HepG2 (cell line): ENCODE measurements around the gene CADM1. TPM values are rescaled to one million over a fixed set of nuclear protein-coding genes. Genes with fewer than 3 reads are reported as not detected.
A peak's percentile ranks its signal among the peaks of the same experiment; 100 is the strongest.

Experiments used
- ATRX ChIP-seq: sonication (generic); formaldehyde crosslinking; IDR thresholded peaks from 2 replicates; pipeline ENCODE4 v1.4.0; 2020; ENCODE audit warnings: missing genetic modification reagents, borderline replicate concordance
- BCL6 ChIP-seq: IDR thresholded peaks from 2 replicates; pipeline ENCODE4 v1.6.1; 2016; ENCODE audit warnings: missing genetic modification reagents, missing compliant biosample characterization
- CBFB ChIP-seq: sonication (generic); formaldehyde crosslinking; IDR thresholded peaks from 2 replicates; pipeline ENCODE4 v1.4.0; 2020; ENCODE audit warnings: missing genetic modification reagents
- CTCF ChIP-seq: sonication (generic); formaldehyde crosslinking; IDR thresholded peaks from 2 replicates; pipeline ENCODE4 v1.5.0; 2020; ENCODE audit warnings: mild to moderate bottlenecking, missing genetic modification reagents, moderate library complexity
- DZIP1 ChIP-seq: sonication (generic); formaldehyde crosslinking; IDR thresholded peaks from 2 replicates; pipeline ENCODE4 v1.5.0; 2020; ENCODE audit warnings: mild to moderate bottlenecking, missing genetic modification reagents
- HNRNPK ChIP-seq: fragments of 200-400 bp; formaldehyde crosslinking; IDR thresholded peaks from 2 replicates; pipeline ENCODE4 v1.6.1; 2018; ENCODE audit warnings: low read length, low read depth, moderate library complexity, mild to moderate bottlenecking; ENCODE audit not compliant: poor library complexity, severe bottlenecking
- JUNB ChIP-seq: sonication (generic); formaldehyde crosslinking; IDR thresholded peaks from 2 replicates; pipeline ENCODE4 v1.8.0; 2022; ENCODE audit warnings: missing genetic modification reagents, mild to moderate bottlenecking, borderline replicate concordance
- KAT2B ChIP-seq: fragments of 150-350 bp; IDR thresholded peaks from 2 replicates; pipeline ENCODE4 v1.6.1; 2014; ENCODE audit warnings: low read depth, low read length, borderline replicate concordance
- NBN ChIP-seq: fragments of 450-650 bp; conservative IDR thresholded peaks from 2 replicates; pipeline ENCODE4 v1.6.1; 2017
- NFRKB ChIP-seq: fragments of 450-650 bp; IDR thresholded peaks from 2 replicates; pipeline ENCODE4 v1.6.1; 2017
- NR2C2 ChIP-seq: sonication (generic); formaldehyde crosslinking; IDR thresholded peaks from 2 replicates; pipeline ENCODE4 v1.4.0; 2020; ENCODE audit warnings: missing genetic modification reagents, mild to moderate bottlenecking, moderate library complexity, borderline replicate concordance
- PRMT3 ChIP-seq: sonication (generic); formaldehyde crosslinking; IDR thresholded peaks from 2 replicates; pipeline ENCODE4 v1.8.1; 2022; ENCODE audit warnings: low read depth, mild to moderate bottlenecking, moderate library complexity, missing genetic modification reagents, borderline replicate concordance
- RFXAP ChIP-seq: sonication (generic); formaldehyde crosslinking; IDR thresholded peaks from 2 replicates; pipeline ENCODE4 v1.4.0; 2020; ENCODE audit warnings: missing genetic modification reagents, borderline replicate concordance
- SIN3A ChIP-seq: IDR thresholded peaks from 2 replicates; pipeline ENCODE4 v1.6.1; 2011; ENCODE audit warnings: low read depth, mild to moderate bottlenecking, control low read depth, low read length, borderline replicate concordance
- SIX1 ChIP-seq: sonication (generic); formaldehyde crosslinking; IDR thresholded peaks from 2 replicates; pipeline ENCODE4 v1.4.0; 2020; ENCODE audit warnings: missing genetic modification reagents, borderline replicate concordance
- THAP11 ChIP-seq: IDR thresholded peaks from 2 replicates; pipeline ENCODE4 v1.6.1; 2016; ENCODE audit warnings: missing biosample characterization, missing genetic modification reagents
- TOPORS ChIP-seq: sonication (generic); formaldehyde crosslinking; IDR thresholded peaks from 2 replicates; pipeline ENCODE4 v1.8.0; 2023; ENCODE audit warnings: mild to moderate bottlenecking, missing genetic modification reagents
- U2AF2 ChIP-seq: fragments of 200-400 bp; formaldehyde crosslinking; IDR thresholded peaks from 2 replicates; pipeline ENCODE4 v1.6.1; 2017; ENCODE audit warnings: low read depth, mild to moderate bottlenecking, low read length
- ZBTB38 ChIP-seq: sonication (generic); formaldehyde crosslinking; IDR thresholded peaks from 2 replicates; pipeline ENCODE4 v1.5.1; 2020; ENCODE audit warnings: mild to moderate bottlenecking, missing genetic modification reagents
- ZMYM2 ChIP-seq: sonication (generic); formaldehyde crosslinking; IDR thresholded peaks from 2 replicates; pipeline ENCODE4 v1.8.0; 2022; ENCODE audit warnings: mild to moderate bottlenecking, missing genetic modification reagents
- ZNF33A ChIP-seq: sonication (generic); formaldehyde crosslinking; IDR thresholded peaks from 2 replicates; pipeline ENCODE4 v1.5.1; 2020; ENCODE audit warnings: missing genetic modification reagents, mild to moderate bottlenecking, moderate library complexity, borderline replicate concordance
- ZNF468 ChIP-seq: sonication (generic); formaldehyde crosslinking; IDR thresholded peaks from 2 replicates; pipeline ENCODE4 v1.8.0; 2022; ENCODE audit warnings: mild to moderate bottlenecking, moderate library complexity, missing genetic modification reagents
- ZNF503 ChIP-seq: sonication (generic); formaldehyde crosslinking; IDR thresholded peaks from 2 replicates; pipeline ENCODE4 v1.4.0; 2020; ENCODE audit warnings: missing genetic modification reagents
- ZNF614 ChIP-seq: IDR thresholded peaks from 2 replicates; pipeline ENCODE4 v1.6.1; 2018; ENCODE audit warnings: missing biosample characterization, missing genetic modification reagents, inconsistent platforms, borderline replicate concordance
- ZSCAN21 ChIP-seq: sonication (generic); formaldehyde crosslinking; IDR thresholded peaks from 2 replicates; pipeline ENCODE4 v1.8.0; 2022; ENCODE audit warnings: mild to moderate bottlenecking, missing genetic modification reagents, moderate library complexity, borderline replicate concordance
- polyA plus RNA-seq, 8 experiments: library from polyadenylated mRNA; depleted of rRNA in 3 of 8; stranded (reverse) in 7 of 8; unstranded in 1 of 8; fragments of >200 nt; fragmentation: Illumina TruSeq in 4 of 8; extraction: Trizol in 4 of 8; gene quantifications; 2 replicates each; pipeline versions ENCODE4 v1.2.1 to v1.2.3, GENCODE V29; 2011 to 2016; ENCODE audit warnings: low read depth in 4 of 8, missing spikeins in 1 of 8, mixed read lengths in 1 of 8; ENCODE audit not compliant: insufficient read depth in 1 of 8
- total RNA-seq, 5 experiments: library from RNA; depleted of rRNA; stranded (reverse); fragments of >200 nt; fragmentation: Illumina TruSeq; extraction: Trizol; gene quantifications; 2 replicates each; pipeline ENCODE4 v1.2.3, GENCODE V29; 2016; ENCODE audit warnings: low read depth in 1 of 5

Gene CADM1
- total and polyA plus RNA-seq, 2 of the 13 experiments (the other 11 are each of a cell fraction or from before 2014, with no cell fraction given) = 71.3 to 122 TPM

- TF ChIP-seq SIX1 (CRISPR knock-in tag) = no peak
- TF ChIP-seq CTCF (CRISPR knock-in tag) = no peak
- no peak for TF ChIP-seq HNRNPK
- TF ChIP-seq NFRKB = no peak
- peak; percentile 39; the same call in 1 of the 2 replicates for TF ChIP-seq ZNF503
- TF ChIP-seq RFXAP = 0 out of 2 replicates have a peak, but pooled peaks have one; percentile 24
- TF ChIP-seq JUNB = no peak
- TF ChIP-seq U2AF2 = no peak
- no peak for TF ChIP-seq ZNF614
- TF ChIP-seq NBN = no peak
- peak; percentile 45; the same call in 1 of the 2 replicates for TF ChIP-seq BCL6 (CRISPR knock-in tag)
- TF ChIP-seq TOPORS (CRISPR knock-in tag) = no peak
- TF ChIP-seq CBFB (CRISPR knock-in tag) = no peak
- no peak for TF ChIP-seq ZMYM2 (CRISPR knock-in tag)
- no peak for TF ChIP-seq ZSCAN21 (CRISPR knock-in tag)
- no peak for TF ChIP-seq ZNF33A (CRISPR knock-in tag)
- no peak for TF ChIP-seq ATRX
- TF ChIP-seq KAT2B = no peak
- no peak for TF ChIP-seq THAP11 (CRISPR knock-in tag)
- TF ChIP-seq ZNF468 (CRISPR knock-in tag) = no peak
- TF ChIP-seq DZIP1 (CRISPR knock-in tag) = no peak
- 0 out of 2 replicates have a peak, but pooled peaks have one; percentile 35 for TF ChIP-seq SIN3A
- no peak for TF ChIP-seq NR2C2 (CRISPR knock-in tag)
- no peak for TF ChIP-seq PRMT3 (CRISPR knock-in tag)
- no peak for TF ChIP-seq ZBTB38
These were observed 147.1 kb downstream of the CADM1 start (continued) for GRCh38 chr11:115357066-115357465.
